Liver (tissue), 9 donors: ENCODE results near the gene EMP2. TPM values are rescaled to one million over a fixed set of nuclear protein-coding genes. Genes with fewer than 3 reads are reported as not detected.

Experiments used
- DNase-seq: peaks from one replicate; pipeline ENCODE4 v3.0.0-alpha.2; 2017; ENCODE audit warnings: low spot score
- H3K27ac ChIP-seq, 2 donors: one replicate each; pipeline ENCODE4 v1.7.0; 2013; ENCODE audit warnings: inconsistent platforms in 2 of 2, low read length in 2 of 2, control low read depth in 1 of 2, low read depth in 1 of 2, mild to moderate bottlenecking in 1 of 2
- H3K27me3 ChIP-seq, 4 donors: one replicate each; pipeline versions ENCODE4 v1.6.1 to v1.7.0; 2013; ENCODE audit warnings: low read length in 3 of 4, inconsistent platforms in 1 of 4, mild to moderate bottlenecking in 1 of 4, moderate library complexity in 1 of 4; ENCODE audit not compliant: control insufficient read depth in 4 of 4, insufficient read depth in 4 of 4
- H3K36me3 ChIP-seq, 4 donors: one replicate each; pipeline versions ENCODE4 v1.6.1 to v1.7.0; 2013; ENCODE audit warnings: low read length in 3 of 4, mild to moderate bottlenecking in 3 of 4, low read depth in 1 of 4, moderate library complexity in 1 of 4; ENCODE audit not compliant: control insufficient read depth in 4 of 4, insufficient read depth in 3 of 4
- H3K4me1 ChIP-seq, 4 donors: one replicate each; pipeline versions ENCODE4 v1.6.1 to v1.7.0; 2013; ENCODE audit warnings: low read length in 3 of 4, mild to moderate bottlenecking in 3 of 4, moderate library complexity in 1 of 4; ENCODE audit not compliant: control insufficient read depth in 4 of 4, insufficient read depth in 4 of 4
- H3K4me3 ChIP-seq, 3 donors: one replicate each; pipeline versions ENCODE4 v1.6.1 to v1.7.0; 2013; ENCODE audit warnings: low read length in 3 of 3, control low read depth in 1 of 3, low read depth in 1 of 3, mild to moderate bottlenecking in 1 of 3
- H3K9ac ChIP-seq, 2 donors: one replicate each; pipeline ENCODE4 v1.7.0; 2013; ENCODE audit warnings: low read length in 2 of 2, mild to moderate bottlenecking in 2 of 2, moderate library complexity in 2 of 2, control low read depth in 1 of 2, low read depth in 1 of 2
- H3K9me3 ChIP-seq, 4 donors: one replicate each; pipeline versions ENCODE4 v1.6.1 to v1.7.0; 2013; ENCODE audit warnings: low read length in 3 of 4; ENCODE audit not compliant: control insufficient read depth in 4 of 4
- EGR1 ChIP-seq, 2 donors: IDR thresholded peaks; 2 replicates each; pipeline ENCODE4 v1.6.1; 2016 to 2018; ENCODE audit warnings: antibody characterized with exemption in 2 of 2, low read depth in 2 of 2
- FOXA1 ChIP-seq: IDR thresholded peaks from 2 replicates; pipeline ENCODE4 v1.6.1; 2016; ENCODE audit warnings: antibody characterized with exemption
- FOXA2 ChIP-seq: IDR thresholded peaks from 2 replicates; pipeline ENCODE4 v1.6.1; 2016; ENCODE audit warnings: antibody characterized with exemption
- GABPA ChIP-seq, 2 donors: IDR thresholded peaks in 1 of 2; conservative IDR thresholded peaks in 1 of 2; 2 replicates each; pipeline ENCODE4 v1.6.1; 2016; ENCODE audit warnings: antibody characterized with exemption in 2 of 2, mild to moderate bottlenecking in 1 of 2, moderate library complexity in 1 of 2
- HNF4A ChIP-seq, 2 donors: conservative IDR thresholded peaks; 2 replicates each; pipeline ENCODE4 v1.6.1; 2016; ENCODE audit warnings: antibody characterized with exemption in 2 of 2, mild to moderate bottlenecking in 2 of 2
- HNF4G ChIP-seq: IDR thresholded peaks from 2 replicates; pipeline ENCODE4 v1.6.1; 2016; ENCODE audit warnings: antibody characterized with exemption
- JUND ChIP-seq, 2 donors: IDR thresholded peaks; 2 replicates each; pipeline ENCODE4 v1.6.1; 2016; ENCODE audit warnings: antibody characterized with exemption in 2 of 2
- NR2F2 ChIP-seq: IDR thresholded peaks from 2 replicates; pipeline ENCODE4 v1.6.1; 2016; ENCODE audit warnings: antibody characterized with exemption
- SP1 ChIP-seq: IDR thresholded peaks from 2 replicates; pipeline ENCODE4 v1.6.1; 2018; ENCODE audit warnings: antibody characterized with exemption, mild to moderate bottlenecking
- TAF1 ChIP-seq: conservative IDR thresholded peaks from 2 replicates; pipeline ENCODE4 v1.6.1; 2016; ENCODE audit warnings: antibody characterized with exemption, mild to moderate bottlenecking
- YY1 ChIP-seq: IDR thresholded peaks from 2 replicates; pipeline ENCODE4 v1.6.1; 2016; ENCODE audit warnings: antibody characterized with exemption, mild to moderate bottlenecking
- WGBS: extraction: QIAGEN DNeasy Blood & Tissue Kit; methylation state at CpG from one replicate; pipeline ENCODE4 v1.1.7; 2013; 5-methylcytosine and 5-hydroxymethylcytosine counted together
- polyA plus RNA-seq, 2 donors: library from polyadenylated mRNA; stranded (reverse) in 1 of 2; unstranded in 1 of 2; fragments of 200-250 nt in 1 of 2; fragments of >200 nt in 1 of 2; fragmentation: Nextera tagmentation in 1 of 2; extraction: Ambion mirVana in 1 of 2; gene quantifications; one replicate each; pipeline versions ENCODE4 v1.2.1 to v1.2.3, GENCODE V29; 2013 to 2015
- total RNA-seq, 2 donors: library from RNA; depleted of rRNA; stranded (reverse); fragments of >200 nt; gene quantifications; one replicate each; pipeline ENCODE4 v1.2.3, GENCODE V29; 2014
- TF ChIP-seq, protein P1 (sequence below): IDR thresholded peaks from 2 replicates; pipeline ENCODE4 v1.6.1; 2016; ENCODE audit warnings: antibody characterized with exemption
- TF ChIP-seq, protein P2 (sequence below): IDR thresholded peaks from 2 replicates; pipeline ENCODE4 v1.6.1; 2016; ENCODE audit warnings: antibody characterized with exemption
- TF ChIP-seq, protein P3 (sequence below): IDR thresholded peaks from 2 replicates; pipeline ENCODE4 v1.6.1; 2016; ENCODE audit warnings: antibody characterized with exemption, mild to moderate bottlenecking
- donor health status: healthy.
- donor health status: healthy.
- donor health status: healthy.
- donor health status: healthy.
- donor health status: healthy.

The EMP2 gene
- total and polyA plus RNA-seq, 4 donors = 6.2 to 138 (median 66.7) TPM

DNA sequence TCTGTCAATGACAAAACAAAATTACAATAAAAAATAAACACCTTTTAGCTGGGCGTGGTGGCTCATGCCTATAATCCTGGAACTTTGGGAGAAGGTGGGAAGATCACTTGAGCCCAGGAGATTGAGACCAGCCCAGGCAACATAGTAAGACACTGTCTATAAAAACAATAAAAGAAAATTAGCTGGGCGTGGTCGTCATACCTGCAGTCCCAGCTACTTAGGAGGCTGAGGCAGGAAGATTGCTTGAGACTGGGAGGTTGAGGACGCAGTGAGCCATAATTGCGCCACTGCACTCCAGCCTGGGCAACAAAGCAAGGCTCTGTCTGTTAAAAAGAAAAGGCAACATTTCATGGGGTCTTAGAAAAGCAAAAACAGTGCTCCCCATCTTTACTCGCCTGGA lies 32.7 kb downstream of the EMP2 start:
- no peak for DNase-seq
- Histone ChIP-seq H3K4me1 (no peaks in the 10 kb centered on the region), H3K4me3 (no peak overlapping the region), H3K9me3 (peaks cover 0 to 6% (median 3%) of the 10 kb centered on the region in 4 donors), H3K36me3 (peaks cover 6 to 42% (median 27%) of the 10 kb centered on the region in 4 donors), H3K27ac (no peak overlapping the region), H3K27me3 (no peaks in the 10 kb centered on the region), H3K9ac (no peak overlapping the region)
- TF ChIP-seq, protein P1, sequence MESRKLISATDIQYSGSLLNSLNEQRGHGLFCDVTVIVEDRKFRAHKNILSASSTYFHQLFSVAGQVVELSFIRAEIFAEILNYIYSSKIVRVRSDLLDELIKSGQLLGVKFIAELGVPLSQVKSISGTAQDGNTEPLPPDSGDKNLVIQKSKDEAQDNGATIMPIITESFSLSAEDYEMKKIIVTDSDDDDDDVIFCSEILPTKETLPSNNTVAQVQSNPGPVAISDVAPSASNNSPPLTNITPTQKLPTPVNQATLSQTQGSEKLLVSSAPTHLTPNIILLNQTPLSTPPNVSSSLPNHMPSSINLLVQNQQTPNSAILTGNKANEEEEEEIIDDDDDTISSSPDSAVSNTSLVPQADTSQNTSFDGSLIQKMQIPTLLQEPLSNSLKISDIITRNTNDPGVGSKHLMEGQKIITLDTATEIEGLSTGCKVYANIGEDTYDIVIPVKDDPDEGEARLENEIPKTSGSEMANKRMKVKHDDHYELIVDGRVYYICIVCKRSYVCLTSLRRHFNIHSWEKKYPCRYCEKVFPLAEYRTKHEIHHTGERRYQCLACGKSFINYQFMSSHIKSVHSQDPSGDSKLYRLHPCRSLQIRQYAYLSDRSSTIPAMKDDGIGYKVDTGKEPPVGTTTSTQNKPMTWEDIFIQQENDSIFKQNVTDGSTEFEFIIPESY = no peak
- TF ChIP-seq YY1 (no peak), HNF4G (no peak), JUND (IDR thresholded peaks at IDR 0.05) (no peak)
- 91% methylated on average over 6 of the region's 6 CpGs for WGBS

DNA sequence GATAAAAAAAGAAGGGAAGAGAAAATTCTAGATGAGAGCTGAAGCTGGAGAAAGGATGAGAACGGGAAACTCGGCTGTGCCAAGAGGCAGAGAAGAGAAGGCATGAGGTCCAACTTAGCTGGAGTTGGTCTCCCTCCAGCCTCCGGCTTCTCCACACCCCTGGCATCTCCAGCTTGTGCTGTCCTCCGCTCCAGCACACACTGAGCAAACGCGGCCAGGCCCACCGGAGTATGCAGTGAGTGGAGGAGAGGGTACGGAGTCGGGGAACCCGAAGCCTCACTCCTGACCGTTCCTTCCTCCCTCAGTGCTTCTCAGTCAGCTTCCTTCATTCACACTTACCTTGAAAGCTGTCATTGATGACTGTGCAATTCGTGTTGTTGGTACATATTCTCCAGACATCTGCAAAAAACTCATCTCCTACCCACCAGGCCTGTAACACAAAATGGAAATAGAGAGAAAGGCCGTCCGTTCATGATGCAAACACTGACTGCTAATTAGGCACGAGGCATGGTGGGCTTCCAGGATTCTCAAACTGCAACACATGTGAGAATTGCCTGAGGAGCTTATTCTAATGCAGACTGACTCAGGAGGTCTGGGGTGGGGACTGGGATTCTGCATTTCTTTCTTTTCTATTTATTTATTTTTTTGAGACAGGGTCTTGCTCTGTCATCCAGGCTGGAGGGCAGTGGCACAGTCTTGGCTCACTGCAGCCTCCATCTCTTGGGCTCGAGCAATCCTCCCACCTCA lies 37.0 kb downstream of the EMP2 start:
- H3K9me3 ChIP-seq = no peaks in the 10 kb centered on the region
- TF ChIP-seq NR2F2 (no peak), JUND (IDR thresholded peaks at IDR 0.05) (no peak)
- TF ChIP-seq, protein P2, sequence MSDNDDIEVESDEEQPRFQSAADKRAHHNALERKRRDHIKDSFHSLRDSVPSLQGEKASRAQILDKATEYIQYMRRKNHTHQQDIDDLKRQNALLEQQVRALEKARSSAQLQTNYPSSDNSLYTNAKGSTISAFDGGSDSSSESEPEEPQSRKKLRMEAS = no peak
- DNase-seq = no peak
- H3K27me3 ChIP-seq = no peaks in the 10 kb centered on the region
- H3K36me3 ChIP-seq = peaks cover 13 to 48% (median 36%) of the 10 kb centered on the region in 4 donors
- H3K4me1 ChIP-seq = no peaks in the 10 kb centered on the region
- 94% methylated on average over 16 of the region's 16 CpGs for WGBS
- H3K27ac ChIP-seq = no peak overlapping the region
- no peak overlapping the region for H3K9ac ChIP-seq
- no peak overlapping the region for H3K4me3 ChIP-seq

DNA sequence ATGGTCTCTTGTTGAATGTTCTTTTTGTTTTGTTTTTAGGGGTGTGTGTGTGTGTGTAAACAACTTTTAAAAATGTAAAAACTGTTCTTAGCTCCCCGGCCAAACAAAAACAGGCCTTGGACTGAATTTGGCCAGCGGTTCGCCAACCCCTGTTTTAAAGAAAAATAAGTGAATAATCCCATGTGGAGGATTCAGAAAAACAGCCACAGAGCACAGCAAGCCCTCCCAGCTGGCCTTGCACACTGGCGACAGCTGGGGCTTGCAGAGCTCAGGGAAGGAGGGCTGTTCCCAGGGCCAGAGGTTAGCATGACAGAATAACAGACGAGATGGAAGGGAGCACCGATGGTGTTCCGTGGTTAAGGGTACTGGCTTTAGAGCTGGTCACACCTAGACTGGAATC lies 39.0 kb downstream of the EMP2 start:
- DNase-seq = no peak
- 88% methylated on average over 7 of the region's 7 CpGs for WGBS
- no peak overlapping the region for H3K27ac ChIP-seq

More for the DNA sequence above, 39.0 kb downstream of the EMP2 start:
- no peak for TF ChIP-seq NR2F2
- TF ChIP-seq JUND (IDR thresholded peaks at IDR 0.05) = no peak
- no peak for TF ChIP-seq YY1
- TF ChIP-seq TAF1 = no peak
- TF ChIP-seq, protein P2 = no peak
- no peak for TF ChIP-seq HNF4G
- TF ChIP-seq HNF4A (conservative IDR thresholded peaks at IDR 0.05) = no peak
- TF ChIP-seq, protein P1 = no peak
- TF ChIP-seq EGR1 (IDR thresholded peaks at IDR 0.05; ENCODE audit: low read depth in 2 of 2) = no peak
- no peak for TF ChIP-seq FOXA2
- TF ChIP-seq FOXA1 = no peak
- TF ChIP-seq SP1 = no peak
- no peak for TF ChIP-seq GABPA (IDR thresholded peaks at IDR 0.05 in 1 of 2, conservative IDR thresholded peaks at IDR 0.05 in 1 of 2)
- TF ChIP-seq, protein P3, sequence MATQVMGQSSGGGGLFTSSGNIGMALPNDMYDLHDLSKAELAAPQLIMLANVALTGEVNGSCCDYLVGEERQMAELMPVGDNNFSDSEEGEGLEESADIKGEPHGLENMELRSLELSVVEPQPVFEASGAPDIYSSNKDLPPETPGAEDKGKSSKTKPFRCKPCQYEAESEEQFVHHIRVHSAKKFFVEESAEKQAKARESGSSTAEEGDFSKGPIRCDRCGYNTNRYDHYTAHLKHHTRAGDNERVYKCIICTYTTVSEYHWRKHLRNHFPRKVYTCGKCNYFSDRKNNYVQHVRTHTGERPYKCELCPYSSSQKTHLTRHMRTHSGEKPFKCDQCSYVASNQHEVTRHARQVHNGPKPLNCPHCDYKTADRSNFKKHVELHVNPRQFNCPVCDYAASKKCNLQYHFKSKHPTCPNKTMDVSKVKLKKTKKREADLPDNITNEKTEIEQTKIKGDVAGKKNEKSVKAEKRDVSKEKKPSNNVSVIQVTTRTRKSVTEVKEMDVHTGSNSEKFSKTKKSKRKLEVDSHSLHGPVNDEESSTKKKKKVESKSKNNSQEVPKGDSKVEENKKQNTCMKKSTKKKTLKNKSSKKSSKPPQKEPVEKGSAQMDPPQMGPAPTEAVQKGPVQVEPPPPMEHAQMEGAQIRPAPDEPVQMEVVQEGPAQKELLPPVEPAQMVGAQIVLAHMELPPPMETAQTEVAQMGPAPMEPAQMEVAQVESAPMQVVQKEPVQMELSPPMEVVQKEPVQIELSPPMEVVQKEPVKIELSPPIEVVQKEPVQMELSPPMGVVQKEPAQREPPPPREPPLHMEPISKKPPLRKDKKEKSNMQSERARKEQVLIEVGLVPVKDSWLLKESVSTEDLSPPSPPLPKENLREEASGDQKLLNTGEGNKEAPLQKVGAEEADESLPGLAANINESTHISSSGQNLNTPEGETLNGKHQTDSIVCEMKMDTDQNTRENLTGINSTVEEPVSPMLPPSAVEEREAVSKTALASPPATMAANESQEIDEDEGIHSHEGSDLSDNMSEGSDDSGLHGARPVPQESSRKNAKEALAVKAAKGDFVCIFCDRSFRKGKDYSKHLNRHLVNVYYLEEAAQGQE = no peak
- H3K9me3 ChIP-seq = no peaks in the 10 kb centered on the region
- no peaks in the 10 kb centered on the region for H3K27me3 ChIP-seq
- peaks cover 12 to 49% (median 40%) of the 10 kb centered on the region in 4 donors for H3K36me3 ChIP-seq
- H3K4me1 ChIP-seq = no peaks in the 10 kb centered on the region
- H3K4me3 ChIP-seq = no peak overlapping the region
- H3K9ac ChIP-seq = no peak overlapping the region
